Measurements from ENCODE around the gene FAIM2. TPM values are rescaled to one million over a fixed set of nuclear protein-coding genes. Genes with fewer than 3 reads are reported as not detected.

Gene FAIM2
- total RNA-seq = 0.73 and 1.6 TPM in 2 replicates
- long read RNA-seq = 0 reads

- H3K4me3 Mint-ChIP-seq = peak within 1 kb of the TSS; percentile 76
- peaks cover 26% of the 10 kb centered on the region for H3K27me3 Mint-ChIP-seq (ENCODE audit: low read depth)
- TF ChIP-seq, protein P1, sequence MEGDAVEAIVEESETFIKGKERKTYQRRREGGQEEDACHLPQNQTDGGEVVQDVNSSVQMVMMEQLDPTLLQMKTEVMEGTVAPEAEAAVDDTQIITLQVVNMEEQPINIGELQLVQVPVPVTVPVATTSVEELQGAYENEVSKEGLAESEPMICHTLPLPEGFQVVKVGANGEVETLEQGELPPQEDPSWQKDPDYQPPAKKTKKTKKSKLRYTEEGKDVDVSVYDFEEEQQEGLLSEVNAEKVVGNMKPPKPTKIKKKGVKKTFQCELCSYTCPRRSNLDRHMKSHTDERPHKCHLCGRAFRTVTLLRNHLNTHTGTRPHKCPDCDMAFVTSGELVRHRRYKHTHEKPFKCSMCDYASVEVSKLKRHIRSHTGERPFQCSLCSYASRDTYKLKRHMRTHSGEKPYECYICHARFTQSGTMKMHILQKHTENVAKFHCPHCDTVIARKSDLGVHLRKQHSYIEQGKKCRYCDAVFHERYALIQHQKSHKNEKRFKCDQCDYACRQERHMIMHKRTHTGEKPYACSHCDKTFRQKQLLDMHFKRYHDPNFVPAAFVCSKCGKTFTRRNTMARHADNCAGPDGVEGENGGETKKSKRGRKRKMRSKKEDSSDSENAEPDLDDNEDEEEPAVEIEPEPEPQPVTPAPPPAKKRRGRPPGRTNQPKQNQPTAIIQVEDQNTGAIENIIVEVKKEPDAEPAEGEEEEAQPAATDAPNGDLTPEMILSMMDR (conservative IDR thresholded peaks at IDR 0.05) = no peak
- H3K36me3 Mint-ChIP-seq (ENCODE audit: low read depth) = no peaks in the 10 kb centered on the region
- H3K27ac Mint-ChIP-seq (ENCODE audit: unreplicated experiment) = peak within 1 kb of the TSS; percentile 48
- DNase-seq (ENCODE audit: low read depth, low spot score) = peak; percentile 26
- no peaks in the 10 kb centered on the region for H3K9me3 Mint-ChIP-seq
- peaks cover 19% of the 10 kb centered on the region for H3K4me1 Mint-ChIP-seq
These were observed at the start of gene FAIM2 for GRCh38 chr12:49903700-49904423. FAIM2 (minus strand) TSS chr12:49903900; CDS start chr12:49903792, 108 bp downstream.

- Mint-ChIP-seq H3K36me3 (ENCODE audit: low read depth) (no peaks in the 10 kb centered on the region), H3K4me1 (peaks cover 4% of the 10 kb centered on the region), H3K4me3 (no peak overlapping the region), H3K27ac (ENCODE audit: unreplicated experiment) (no peak overlapping the region), H3K9me3 (no peaks in the 10 kb centered on the region), H3K27me3 (ENCODE audit: low read depth) (no peaks in the 10 kb centered on the region)
- DNase-seq (ENCODE audit: low read depth, low spot score) = no peak
- TF ChIP-seq, protein P1 (conservative IDR thresholded peaks at IDR 0.05) = no peak
These were observed 49.5 kb upstream of the FAIM2 start for GRCh38 chr12:49953151-49953550.

- no peak for DNase-seq (ENCODE audit: low read depth, low spot score)
- Mint-ChIP-seq H3K36me3 (ENCODE audit: low read depth) (no peaks in the 10 kb centered on the region), H3K9me3 (no peaks in the 10 kb centered on the region), H3K27me3 (ENCODE audit: low read depth) (no peaks in the 10 kb centered on the region), H3K4me3 (no peak overlapping the region), H3K4me1 (peaks cover 4% of the 10 kb centered on the region), H3K27ac (ENCODE audit: unreplicated experiment) (no peak overlapping the region)
- TF ChIP-seq, protein P1 (conservative IDR thresholded peaks at IDR 0.05) = no peak
These were observed 48.8 kb upstream of the FAIM2 start for GRCh38 chr12:49952391-49953055.

DNA sequence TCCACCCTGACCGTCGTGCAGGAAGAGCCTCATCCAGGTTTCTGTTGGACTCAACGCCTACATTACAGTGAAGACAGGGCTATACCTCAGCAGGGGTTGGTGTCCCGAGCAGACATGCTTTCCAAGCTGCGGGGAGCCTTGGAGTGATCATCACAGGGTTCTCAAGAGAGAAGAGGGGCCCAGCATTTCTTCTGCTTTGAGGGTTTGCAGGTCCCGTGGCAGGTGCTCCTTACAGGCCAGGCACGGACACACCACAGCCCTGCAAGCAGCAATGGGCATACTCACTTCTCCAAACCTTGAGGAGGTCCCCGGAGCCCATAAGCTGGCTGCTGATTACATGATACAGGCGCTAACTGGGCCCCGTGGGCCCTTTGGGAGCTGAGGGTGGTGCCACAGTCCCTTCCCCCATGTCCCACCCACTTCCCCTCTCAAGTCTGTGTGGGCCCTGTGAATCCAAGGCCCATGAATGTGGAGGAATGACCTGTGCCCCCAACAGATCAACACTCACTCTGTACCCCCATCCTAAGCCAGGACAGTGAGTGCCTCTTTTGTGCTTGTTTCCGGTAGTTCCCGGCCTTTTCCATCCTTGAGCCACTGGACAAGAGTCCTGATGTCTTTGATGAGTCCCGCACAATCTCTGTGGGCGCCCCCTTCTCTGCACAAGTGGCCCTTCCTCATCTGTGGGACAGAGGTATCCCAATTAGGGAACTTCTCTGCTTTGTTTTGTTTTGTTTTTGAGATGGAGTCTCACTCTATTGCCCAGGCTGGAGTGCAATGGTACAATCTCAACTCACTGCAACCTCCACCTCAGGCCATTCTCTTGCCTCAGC is 47.9 kb upstream of the FAIM2 start:
- DNase-seq (ENCODE audit: low read depth, low spot score) = no peak
- TF ChIP-seq, protein P1 (conservative IDR thresholded peaks at IDR 0.05) = no peak
- Mint-ChIP-seq H3K27ac (ENCODE audit: unreplicated experiment) (no peak overlapping the region), H3K27me3 (ENCODE audit: low read depth) (no peaks in the 10 kb centered on the region), H3K4me1 (peaks cover 2% of the 10 kb centered on the region), H3K9me3 (no peaks in the 10 kb centered on the region), H3K4me3 (no peak overlapping the region), H3K36me3 (ENCODE audit: low read depth) (no peaks in the 10 kb centered on the region)

Measured in neural crest cell (in vitro differentiated cells).